BLaER1 (cell line): ENCODE data around the gene TTC3.
"Not testable (repeated sequence)": the region's sequence is repeated elsewhere in the genome, so short reads cannot be mapped to it uniquely, and the experiment has no call there.

Experiments used
- H3K27ac ChIP-seq: shearing (Covaris generic); formaldehyde crosslinking; 2 replicates; pipeline ENCODE4 v1.8.1; 2022
- H3K27me3 ChIP-seq: shearing (Covaris generic); formaldehyde crosslinking; 2 replicates; pipeline ENCODE4 v1.8.1; 2022
- H3K36me3 ChIP-seq: shearing (Covaris generic); formaldehyde crosslinking; 2 replicates; pipeline ENCODE4 v1.8.1; 2022
- H3K4me1 ChIP-seq: shearing (Covaris generic); formaldehyde crosslinking; 2 replicates; pipeline ENCODE4 v1.8.1; 2022
- H3K4me2 ChIP-seq: shearing (Covaris generic); formaldehyde crosslinking; 2 replicates; pipeline ENCODE4 v1.8.1; 2022
- H3K4me3 ChIP-seq: shearing (Covaris generic); formaldehyde crosslinking; 2 replicates; pipeline ENCODE4 v1.8.1; 2022
- H3K9ac ChIP-seq: shearing (Covaris generic); formaldehyde crosslinking; 2 replicates; pipeline ENCODE4 v1.8.1; 2022
- H3K9me3 ChIP-seq: shearing (Covaris generic); formaldehyde crosslinking; 2 replicates; pipeline ENCODE4 v1.8.1; 2022
- H4K20me1 ChIP-seq: shearing (Covaris generic); formaldehyde crosslinking; 2 replicates; pipeline ENCODE4 v1.8.1; 2022
- Cebpa-rat ChIP-seq: shearing (Covaris generic); IDR thresholded peaks from 2 replicates; pipeline ENCODE4 v1.8.1; 2022

TTC3 gene

DNA sequence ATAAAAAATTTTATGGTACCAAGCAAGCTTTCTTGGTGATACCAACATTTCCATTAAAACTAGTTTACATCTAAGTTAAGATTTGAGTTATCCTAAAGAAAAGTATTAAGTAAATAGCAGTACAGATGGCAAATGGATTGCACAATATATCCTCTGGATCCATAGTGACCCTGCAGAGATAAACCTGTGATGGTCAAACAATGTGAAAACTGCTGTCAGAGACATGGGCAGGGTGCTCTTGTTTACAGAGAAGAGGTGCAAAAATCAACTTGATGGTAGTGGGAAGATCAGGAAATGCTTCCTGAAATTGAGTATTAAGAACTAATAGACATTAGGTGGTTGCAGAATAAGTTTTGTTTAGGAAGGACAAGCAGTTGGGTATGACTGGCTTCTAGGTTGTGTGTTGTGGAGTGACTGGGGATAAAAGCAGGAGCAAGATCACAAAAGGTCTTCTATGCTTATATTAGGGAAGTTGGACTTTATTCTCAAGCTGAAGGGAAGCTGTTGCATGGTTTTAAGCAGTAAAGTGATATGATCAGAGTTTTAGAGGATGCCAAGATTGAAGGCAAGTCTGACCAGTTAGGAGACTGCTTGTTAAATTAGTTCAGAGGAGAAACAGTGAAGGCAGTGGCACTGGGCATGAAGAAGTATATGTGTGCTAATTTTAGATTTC, 9.9 kb downstream of the TTC3 start:
- TF ChIP-seq Cebpa-rat: peak; percentile 28; the same call in 1 of the 2 replicates
- Histone ChIP-seq H3K9me3 (peaks cover 15% of the 10 kb centered on the region), H3K27ac (no peak overlapping the region), H3K27me3 (no peaks in the 10 kb centered on the region), H3K9ac (no peak overlapping the region), H3K4me3 (no peak overlapping the region), H4K20me1 (peaks cover 75% of the 10 kb centered on the region), H3K36me3 (peaks cover 9% of the 10 kb centered on the region), H3K4me1 (peaks cover 10% of the 10 kb centered on the region), H3K4me2 (peak overlapping the region; percentile 14; the same call in 1 of the 2 replicates)

DNA sequence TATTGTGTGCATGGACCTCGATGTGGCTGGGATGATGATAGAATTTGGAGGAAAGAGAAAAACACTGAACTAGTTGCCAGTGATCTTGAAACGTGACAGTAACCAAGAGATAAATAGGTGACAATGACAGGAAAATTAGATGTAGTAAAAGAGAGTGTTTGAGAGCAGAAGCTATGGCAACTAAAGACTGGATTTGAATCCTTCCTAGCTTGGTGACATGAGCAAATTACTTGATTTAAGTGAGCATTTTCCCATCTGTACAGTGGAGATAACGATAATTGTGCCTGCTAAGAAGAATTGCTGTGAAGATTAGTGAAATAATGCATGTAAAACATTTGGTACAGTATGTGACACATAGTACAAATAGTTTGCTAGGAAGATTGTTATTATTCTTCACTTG, 12.7 kb downstream of the TTC3 start:
- Histone ChIP-seq H3K36me3 (peaks cover 34% of the 10 kb centered on the region), H3K4me1 (peaks cover 10% of the 10 kb centered on the region), H3K27me3 (no peaks in the 10 kb centered on the region), H3K4me2 (no peak overlapping the region), H3K4me3 (no peak overlapping the region), H3K27ac (no peak overlapping the region), H4K20me1 (peaks cover 94% of the 10 kb centered on the region), H3K9ac (no peak overlapping the region), H3K9me3 (0 out of 2 replicates have a peak, but pooled peaks cover 5% of the 10 kb centered on the region)
- no peak for TF ChIP-seq Cebpa-rat

DNA sequence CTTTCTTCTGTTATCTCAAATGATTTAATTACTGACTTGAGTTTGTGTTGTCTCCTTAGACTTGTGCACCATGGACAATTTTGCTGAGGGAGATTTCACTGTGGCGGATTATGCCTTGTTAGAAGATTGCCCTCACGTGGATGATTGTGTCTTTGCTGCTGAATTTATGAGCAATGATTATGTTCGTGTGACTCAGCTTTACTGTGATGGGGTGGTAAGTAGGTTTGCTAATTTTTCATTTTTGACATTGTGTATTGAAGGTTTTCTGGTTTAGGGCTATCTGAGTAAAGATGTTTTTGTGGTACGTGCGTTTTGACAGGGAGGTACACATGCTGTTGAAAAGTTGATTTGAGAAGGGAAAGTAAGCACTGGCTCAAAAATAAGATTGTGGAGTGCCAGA, 14.1 kb downstream of the TTC3 start:
- H3K27ac ChIP-seq: no peak overlapping the region
- H3K27me3 ChIP-seq: no peaks in the 10 kb centered on the region
- no peak for TF ChIP-seq Cebpa-rat
- H3K4me2 ChIP-seq: no peak overlapping the region
- H3K9me3 ChIP-seq: no peaks in the 10 kb centered on the region
- H3K4me1 ChIP-seq: peaks cover 10% of the 10 kb centered on the region
- peaks cover 83% of the 10 kb centered on the region for H4K20me1 ChIP-seq
- peaks cover 45% of the 10 kb centered on the region for H3K36me3 ChIP-seq
- H3K4me3 ChIP-seq: no peak overlapping the region
- no peak overlapping the region for H3K9ac ChIP-seq

DNA sequence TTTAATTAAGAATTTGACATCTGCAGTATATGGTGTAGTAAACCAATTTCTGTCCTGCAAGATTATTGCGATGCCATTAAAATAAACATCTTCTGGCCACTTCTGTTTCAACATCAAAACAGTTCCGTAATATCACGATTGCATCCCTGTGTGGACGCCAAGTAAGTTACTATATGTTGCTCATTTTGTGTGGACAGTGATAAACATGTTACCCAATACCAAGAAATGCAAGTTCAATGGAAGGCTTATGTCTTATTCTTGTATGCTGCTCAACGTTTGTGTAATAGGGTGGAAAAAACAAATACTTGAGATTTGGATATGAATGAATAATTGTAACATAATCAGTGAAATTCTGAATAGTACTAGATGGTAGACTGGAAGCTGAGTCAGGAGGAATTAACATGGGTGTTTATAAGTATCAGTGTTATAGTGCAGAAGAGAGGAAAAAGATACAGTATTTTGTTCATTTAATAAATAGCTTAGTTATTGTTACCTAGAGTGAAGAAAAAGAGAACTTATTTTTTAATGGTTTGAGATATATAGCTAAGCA, 15.2 kb downstream of the TTC3 start:
- TF ChIP-seq Cebpa-rat: no peak
- peaks cover 72% of the 10 kb centered on the region for H4K20me1 ChIP-seq
- H3K36me3 ChIP-seq: peaks cover 53% of the 10 kb centered on the region

DNA sequence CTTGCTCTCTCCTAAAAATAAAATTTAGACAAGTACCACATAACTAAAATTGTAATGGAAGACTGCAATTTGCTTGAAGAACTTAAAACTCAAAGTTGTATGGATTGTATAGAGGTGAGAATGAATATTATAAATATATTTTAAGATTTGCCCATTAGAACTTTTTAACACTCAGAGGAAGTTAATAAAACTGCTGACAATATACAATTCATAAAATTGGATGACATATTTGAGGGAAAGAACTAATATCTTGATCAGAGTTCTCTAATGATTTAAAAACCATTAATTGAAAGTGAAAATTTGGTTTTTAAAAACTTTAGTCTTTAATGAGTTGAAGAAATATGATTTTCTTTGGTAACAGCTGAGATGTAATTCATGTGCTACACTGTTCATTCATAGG, 20.9 kb downstream of the TTC3 start:
- no peak overlapping the region for H3K9ac ChIP-seq
- peaks cover 21% of the 10 kb centered on the region; the same call in 1 of the 2 replicates for H4K20me1 ChIP-seq
- no peaks in the 10 kb centered on the region for H3K9me3 ChIP-seq
- H3K4me1 ChIP-seq: no peaks in the 10 kb centered on the region
- no peak overlapping the region for H3K4me2 ChIP-seq
- no peak overlapping the region for H3K4me3 ChIP-seq
- no peak overlapping the region for H3K27ac ChIP-seq
- H3K36me3 ChIP-seq: peaks cover 78% of the 10 kb centered on the region
- no peak for TF ChIP-seq Cebpa-rat
- H3K27me3 ChIP-seq: no peaks in the 10 kb centered on the region

More for the DNA sequence above, 15.2 kb downstream of the TTC3 start:
- H3K27ac ChIP-seq: no peak overlapping the region
- no peak overlapping the region for H3K4me3 ChIP-seq
- H3K9ac ChIP-seq: no peak overlapping the region
- no peaks in the 10 kb centered on the region for H3K27me3 ChIP-seq
- no peaks in the 10 kb centered on the region for H3K9me3 ChIP-seq
- H3K4me1 ChIP-seq: peaks cover 4% of the 10 kb centered on the region
- H3K4me2 ChIP-seq: no peak overlapping the region

GRCh38 chr21:37095821-37096220, 22.8 kb downstream of the TTC3 start:
- TF ChIP-seq Cebpa-rat: no peak
- Histone ChIP-seq H3K36me3 (peaks cover 76% of the 10 kb centered on the region), H3K4me1 (no peaks in the 10 kb centered on the region)

DNA sequence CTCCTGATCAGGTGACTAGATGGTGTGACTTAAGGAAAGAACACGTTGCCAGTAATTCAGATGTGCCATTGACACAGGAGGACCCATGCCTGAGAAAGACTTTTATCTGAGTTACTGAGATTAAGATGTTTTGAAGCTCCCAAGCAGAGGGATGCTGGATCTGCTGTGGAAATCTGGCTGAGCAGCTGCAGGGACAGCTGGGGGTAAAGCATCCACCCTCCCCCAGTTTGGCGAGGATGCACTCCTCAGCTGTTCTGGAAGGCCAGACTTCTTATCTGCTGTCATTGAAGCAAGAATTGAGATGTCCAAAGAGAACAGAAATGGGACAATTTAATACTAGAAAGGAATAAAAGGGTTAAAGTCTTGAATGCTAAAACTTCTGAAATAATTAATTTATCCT, 25.7 kb downstream of the TTC3 start:
- no peak overlapping the region for H3K9ac ChIP-seq
- no peak overlapping the region for H3K27ac ChIP-seq
- no peak for TF ChIP-seq Cebpa-rat
- H3K36me3 ChIP-seq: peaks cover 73% of the 10 kb centered on the region
- H3K27me3 ChIP-seq: no peaks in the 10 kb centered on the region
- H3K4me1 ChIP-seq: no peaks in the 10 kb centered on the region
- no peak overlapping the region for H3K4me3 ChIP-seq
- no peaks in the 10 kb centered on the region; the same call in 1 of the 2 replicates for H3K9me3 ChIP-seq
- H3K4me2 ChIP-seq: no peak overlapping the region
- H4K20me1 ChIP-seq: 0 out of 2 replicates have a peak, but pooled peaks cover 6% of the 10 kb centered on the region

More at GRCh38 chr21:37095821-37096220, 22.8 kb downstream of the TTC3 start:
- no peak overlapping the region for H3K4me2 ChIP-seq
- H3K9me3 ChIP-seq: no peaks in the 10 kb centered on the region
- no peaks in the 10 kb centered on the region for H3K27me3 ChIP-seq
- H3K27ac ChIP-seq: no peak overlapping the region
- 0 out of 2 replicates have a peak, but pooled peaks cover 6% of the 10 kb centered on the region for H4K20me1 ChIP-seq
- no peak overlapping the region for H3K9ac ChIP-seq
- H3K4me3 ChIP-seq: no peak overlapping the region

GRCh38 chr21:37100316-37100715, 27.3 kb downstream of the TTC3 start:
- no peak for TF ChIP-seq Cebpa-rat
- H3K4me1 ChIP-seq: no peaks in the 10 kb centered on the region
- peaks cover 77% of the 10 kb centered on the region for H3K36me3 ChIP-seq
- H4K20me1 ChIP-seq: 0 out of 2 replicates have a peak, but pooled peaks cover 6% of the 10 kb centered on the region
- no peaks in the 10 kb centered on the region for H3K27me3 ChIP-seq
- no peak overlapping the region for H3K9ac ChIP-seq
- no peak overlapping the region for H3K4me3 ChIP-seq
- H3K9me3 ChIP-seq: peaks cover 6% of the 10 kb centered on the region; the same call in 1 of the 2 replicates
- H3K27ac ChIP-seq: no peak overlapping the region
- H3K4me2 ChIP-seq: no peak overlapping the region

- Histone ChIP-seq H3K4me1 (no peaks in the 10 kb centered on the region), H3K27ac (no peak overlapping the region), H3K27me3 (no peaks in the 10 kb centered on the region), H3K9me3 (peaks cover 7% of the 10 kb centered on the region), H3K4me3 (no peak overlapping the region), H4K20me1 (no peaks in the 10 kb centered on the region), H3K36me3 (peaks cover 73% of the 10 kb centered on the region), H3K9ac (no peak overlapping the region), H3K4me2 (no peak overlapping the region)
- TF ChIP-seq Cebpa-rat: no peak
These were observed 28.3 kb downstream of the TTC3 start for GRCh38 chr21:37101384-37101783.

GRCh38 chr21:37102746-37103145, 29.7 kb downstream of the TTC3 start:
- not testable (repeated sequence) for H4K20me1 ChIP-seq, H3K4me2 ChIP-seq

More at GRCh38 chr21:37102746-37103145, 29.7 kb downstream of the TTC3 start:
- Histone ChIP-seq H3K9me3 (peaks cover 21% of the 10 kb centered on the region), H3K36me3 (peaks cover 74% of the 10 kb centered on the region)
- H3K27me3 ChIP-seq, H3K4me3 ChIP-seq, H3K4me1 ChIP-seq, H3K27ac ChIP-seq, H3K9ac ChIP-seq: not testable (repeated sequence)
